GM12801 (cell line): Measurements from ENCODE around the gene BBS2.

ENCODE experiments used
- CTCF ChIP-seq: IDR thresholded peaks from one replicate; pipeline ENCODE4 v1.5.1; 2011; ENCODE audit warnings: control low read depth; ENCODE audit not compliant: insufficient read length; ENCODE audit errors: extremely low read depth

The BBS2 gene

GRCh38 chr16:56470232-56470631 lies 49.6 kb downstream of the BBS2 start:
- no peak for TF ChIP-seq CTCF

- no peak for TF ChIP-seq CTCF
These were observed 50.1 kb downstream of the BBS2 start for GRCh38 chr16:56469748-56470147.

GRCh38 chr16:56468800-56469199 lies 51.0 kb downstream of the BBS2 start:
- no peak for TF ChIP-seq CTCF

GRCh38 chr16:56466344-56466743 lies 53.5 kb downstream of the BBS2 start:
- no peak for TF ChIP-seq CTCF

GRCh38 chr16:56463153-56463552 lies 56.7 kb downstream of the BBS2 start:
- no peak for TF ChIP-seq CTCF

GRCh38 chr16:56462064-56462796 lies 57.6 kb downstream of the BBS2 start:
- no peak for TF ChIP-seq CTCF

- no peak for TF ChIP-seq CTCF
These were observed 59.7 kb downstream of the BBS2 start for GRCh38 chr16:56460101-56460500.
